NCI-H2196 (cell line): ENCODE data around the gene CACNA2D2.
A peak's percentile ranks its signal among the peaks of the same experiment; 100 is the strongest.

Experiments
- DNase-seq: peaks from one replicate; lab custom pipeline; 2025; ENCODE audit not compliant: unreplicated experiment; lab: John Stamatoyannopoulos, UW

Gene CACNA2D2

DNA sequence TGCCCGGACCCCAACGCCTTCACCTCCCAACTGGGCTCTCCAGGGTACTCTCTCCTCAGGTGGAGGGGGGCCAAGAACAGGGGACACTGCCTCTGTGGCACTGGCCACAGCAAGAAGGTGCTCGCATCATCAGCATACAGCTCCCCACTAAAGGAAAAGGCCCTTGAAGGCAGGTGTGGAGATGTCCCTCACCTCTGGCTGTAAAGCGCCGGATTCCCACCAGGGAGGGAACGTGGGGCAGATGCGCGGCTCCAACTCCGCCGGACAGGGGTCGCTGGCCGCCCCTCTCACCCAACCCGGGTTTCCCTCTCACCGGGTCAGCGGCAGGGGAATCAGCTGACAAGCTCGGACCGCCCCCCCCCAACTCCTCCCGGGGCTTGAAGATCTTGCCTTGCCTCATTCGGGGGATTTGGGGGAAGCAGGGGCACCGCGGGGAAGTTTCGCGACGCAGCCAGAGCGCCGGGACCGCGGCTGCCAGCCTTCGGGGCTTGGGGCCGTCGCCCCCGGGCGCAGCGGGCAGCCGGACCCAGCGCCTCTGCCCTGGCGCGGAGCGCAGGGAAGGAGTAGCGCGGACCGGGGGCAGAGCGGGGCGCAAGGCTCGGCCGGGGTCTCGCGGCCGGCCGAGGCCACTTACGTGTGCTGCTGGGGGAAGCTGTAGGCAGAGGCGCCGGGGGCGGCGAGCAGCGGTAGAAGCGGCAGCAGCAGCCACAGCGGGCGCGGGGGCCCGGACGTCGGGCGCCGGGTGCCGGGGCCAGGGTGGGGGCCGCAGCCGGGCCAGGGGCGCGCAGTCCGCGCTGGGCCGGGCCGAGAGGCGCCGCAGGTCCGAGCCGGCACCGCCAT lies 630 bp downstream of the CACNA2D2 start:
- DNase-seq = no peak

DNA sequence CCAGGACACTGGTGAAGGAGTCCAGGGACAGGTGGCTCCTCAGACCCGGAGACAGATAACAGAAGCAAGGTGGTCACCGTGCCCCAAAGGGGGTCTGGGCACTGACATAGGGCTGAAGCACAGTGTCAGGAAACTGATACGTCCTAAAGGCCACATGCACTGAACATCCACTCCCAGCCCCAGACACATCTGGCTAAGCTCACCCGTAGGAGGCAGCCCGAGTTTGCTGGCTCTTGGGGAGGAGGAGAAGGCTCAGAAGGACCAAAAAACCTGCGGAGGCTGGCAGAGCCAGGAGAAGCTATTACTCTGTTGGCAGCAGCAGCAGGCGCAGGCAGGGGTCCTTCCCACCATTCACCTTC lies 1.2 kb downstream of the CACNA2D2 start:
- no peak for DNase-seq

DNA sequence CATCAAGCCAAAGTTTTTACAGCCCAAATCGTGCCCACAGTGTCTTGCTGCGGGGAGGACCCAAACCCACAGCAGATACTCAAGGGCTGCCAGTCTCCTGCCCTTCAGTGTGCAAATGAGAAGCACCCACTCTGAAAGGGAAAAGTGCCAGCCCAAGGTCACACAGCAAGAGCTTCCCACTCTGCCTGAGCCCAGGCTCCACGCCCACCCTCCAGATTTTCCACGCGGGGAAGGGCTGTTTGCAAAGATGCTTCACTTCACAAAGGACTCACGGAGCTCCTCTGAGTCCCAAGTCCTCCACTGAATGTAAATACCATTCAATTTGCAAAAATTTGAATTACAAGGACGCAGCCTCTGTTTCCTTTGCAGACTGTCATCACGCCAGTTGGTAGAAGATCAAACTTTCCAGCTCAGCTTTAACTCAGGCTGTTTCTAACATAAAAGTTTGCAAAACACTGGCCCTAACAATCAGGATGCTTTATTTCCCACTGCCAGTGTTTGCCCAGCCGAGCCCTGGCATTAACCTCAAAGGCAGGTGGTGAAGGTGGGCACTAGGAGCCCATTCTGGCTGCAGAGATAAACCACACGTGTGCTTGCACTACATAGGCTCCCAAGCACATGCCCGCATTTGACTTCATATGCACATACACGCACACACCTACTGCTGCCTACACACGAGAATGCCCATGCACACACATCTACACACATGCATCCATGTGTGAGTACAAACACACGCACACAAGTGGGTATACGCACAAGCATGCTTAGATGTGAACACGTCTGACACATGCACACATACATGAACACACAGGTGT lies 7.6 kb downstream of the CACNA2D2 start:
- DNase-seq = no peak

DNA sequence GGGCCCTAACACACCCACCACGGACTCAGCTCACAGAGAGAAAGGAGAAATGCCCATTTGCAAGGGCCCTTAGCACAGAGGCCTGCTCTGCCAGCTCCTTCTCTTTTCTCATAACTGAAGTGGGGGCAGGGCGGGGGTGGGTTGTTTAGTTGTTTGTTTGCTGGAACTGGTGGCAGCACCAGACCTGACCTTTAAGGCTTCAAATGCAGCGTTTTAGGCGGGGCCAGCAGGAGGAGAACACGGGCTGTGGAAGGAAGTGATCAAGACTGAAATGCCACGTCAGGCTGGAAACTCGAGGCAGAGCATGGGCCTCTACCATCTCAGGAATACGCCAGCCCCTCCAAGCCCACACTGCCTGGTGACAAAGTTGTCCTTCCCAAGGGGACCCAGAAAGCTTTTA lies 9.3 kb downstream of the CACNA2D2 start:
- no peak for DNase-seq

DNA sequence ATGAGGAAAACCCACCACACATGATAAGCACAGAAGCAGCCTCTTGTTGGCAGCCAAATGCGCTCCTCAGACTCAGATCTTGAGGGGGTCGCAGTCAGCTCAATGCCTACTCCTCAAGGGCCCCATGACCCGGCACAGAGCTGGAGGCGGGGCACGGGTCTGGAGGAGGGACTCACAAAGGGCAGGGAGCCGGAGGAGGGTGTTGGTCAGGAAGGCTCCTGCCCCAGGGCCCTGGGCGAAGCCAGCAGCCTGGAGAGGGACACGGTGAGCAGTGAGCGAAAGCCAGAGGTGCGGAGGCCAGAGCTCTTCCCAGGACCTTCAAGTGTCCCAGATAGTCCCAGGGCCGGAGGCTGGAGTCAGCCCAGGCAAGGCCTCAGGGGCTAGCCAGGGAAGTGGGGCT lies 9.8 kb downstream of the CACNA2D2 start:
- no peak for DNase-seq

DNA sequence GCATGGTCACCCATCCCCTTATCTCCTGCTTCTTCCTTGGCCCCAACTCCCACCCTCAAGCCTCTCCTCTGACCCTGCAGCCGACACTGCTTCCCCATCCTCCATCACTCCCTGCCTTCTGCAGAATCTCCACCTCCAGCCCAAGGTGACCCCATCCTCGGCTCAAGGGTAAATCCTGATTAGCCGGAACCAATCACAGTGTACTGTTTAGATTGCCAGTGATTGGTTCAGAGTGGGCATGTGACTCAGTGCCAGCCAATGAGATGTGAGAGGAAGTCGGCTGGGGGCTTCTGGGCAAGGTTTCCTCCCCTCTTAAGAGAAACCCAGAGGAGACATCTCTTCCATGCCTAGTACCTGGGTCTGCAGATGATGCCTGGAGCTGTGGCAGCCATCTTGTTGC lies 10.3 kb downstream of the CACNA2D2 start:
- DNase-seq = no peak

DNA sequence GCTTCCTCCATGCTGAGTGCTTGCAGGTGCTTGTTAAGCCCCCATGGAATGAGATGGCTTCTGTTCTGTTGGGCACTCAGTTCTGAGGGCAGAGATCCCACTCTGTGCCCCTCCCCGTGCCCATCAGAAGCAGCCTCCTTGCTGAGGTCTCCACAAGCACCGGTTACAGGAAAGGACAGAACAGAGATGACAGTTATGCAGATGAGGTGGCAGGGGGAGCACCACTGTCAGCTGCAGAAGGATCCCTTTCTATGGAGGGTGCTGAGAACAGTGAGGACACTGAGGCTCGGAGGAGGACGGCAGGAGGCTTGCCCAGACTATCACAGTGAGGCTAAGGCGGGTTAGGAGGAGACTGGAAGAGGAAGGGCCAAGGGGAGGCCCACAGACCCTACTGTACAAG lies 12.4 kb downstream of the CACNA2D2 start:
- no peak for DNase-seq

DNA sequence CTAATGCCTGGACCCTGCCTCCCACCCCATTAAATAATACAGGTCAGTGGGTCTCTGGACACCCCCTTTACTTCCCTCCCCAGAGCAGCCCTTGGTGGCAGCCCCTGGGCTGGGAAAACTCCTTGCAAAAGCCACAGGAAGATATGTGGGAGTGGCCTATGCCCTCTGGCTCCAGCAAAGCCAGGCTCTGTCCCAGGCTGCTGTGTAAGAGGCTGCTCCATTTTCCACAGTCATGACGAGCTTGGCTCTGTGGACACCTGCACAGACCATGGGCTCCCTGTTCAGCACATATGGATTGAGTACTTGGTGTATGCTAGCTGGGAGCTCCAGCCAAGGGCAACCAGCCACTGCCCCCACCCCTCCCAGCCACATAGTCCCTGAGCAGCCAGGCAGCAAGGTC lies 13.0 kb downstream of the CACNA2D2 start:
- DNase-seq = no peak

DNA sequence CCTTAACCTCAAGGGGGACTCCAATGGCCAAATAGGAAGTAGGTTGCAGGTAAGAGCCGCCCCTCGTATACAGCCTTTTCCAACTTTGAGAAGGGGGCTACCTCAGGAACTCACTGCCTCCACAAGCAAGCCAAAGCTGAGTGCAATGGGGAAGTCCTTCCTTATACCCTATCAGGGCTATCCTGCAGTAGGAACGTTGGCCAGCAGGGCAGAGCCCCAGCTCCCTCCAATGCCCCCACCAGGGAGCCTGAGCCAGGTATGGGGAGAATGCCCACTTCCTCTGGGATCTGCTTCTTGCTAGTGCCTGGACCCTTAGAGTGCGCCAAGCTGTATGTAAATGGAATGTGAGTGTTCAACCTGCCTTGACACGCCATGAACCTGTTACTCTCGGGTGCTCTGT lies 16.3 kb downstream of the CACNA2D2 start:
- DNase-seq = no peak

DNA sequence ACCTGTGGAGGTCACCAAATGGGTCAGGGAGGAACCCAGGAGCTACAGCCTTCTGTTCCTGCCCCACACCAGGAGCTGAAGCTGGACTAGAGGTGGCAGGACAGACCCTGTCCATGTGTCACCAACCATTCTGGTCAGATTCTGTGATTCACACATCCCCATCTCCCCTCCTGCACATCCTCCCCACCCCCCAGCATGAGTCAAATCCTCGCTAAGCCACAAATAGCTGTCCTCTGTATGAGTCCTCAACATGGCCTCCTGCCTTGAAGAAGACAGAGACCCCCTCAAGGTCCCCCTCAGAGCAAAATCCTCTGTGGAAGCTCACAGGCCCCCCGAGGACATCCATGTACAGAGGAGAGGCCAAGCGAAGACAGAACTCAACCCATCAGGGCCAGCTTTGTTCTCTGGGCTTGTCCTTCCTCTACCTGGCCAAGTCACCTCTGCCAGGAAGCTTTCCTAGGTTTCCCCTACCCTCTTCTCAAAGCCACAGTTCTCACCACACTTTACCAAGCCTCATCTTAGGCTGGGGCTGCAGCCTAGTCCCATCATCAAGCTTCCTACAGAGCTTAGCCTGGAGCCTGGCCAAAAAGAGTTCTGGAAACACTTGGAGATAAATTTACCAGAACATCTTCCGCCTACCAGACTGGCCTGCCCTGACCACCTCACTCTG lies 17.1 kb downstream of the CACNA2D2 start:
- DNase-seq = no peak

DNA sequence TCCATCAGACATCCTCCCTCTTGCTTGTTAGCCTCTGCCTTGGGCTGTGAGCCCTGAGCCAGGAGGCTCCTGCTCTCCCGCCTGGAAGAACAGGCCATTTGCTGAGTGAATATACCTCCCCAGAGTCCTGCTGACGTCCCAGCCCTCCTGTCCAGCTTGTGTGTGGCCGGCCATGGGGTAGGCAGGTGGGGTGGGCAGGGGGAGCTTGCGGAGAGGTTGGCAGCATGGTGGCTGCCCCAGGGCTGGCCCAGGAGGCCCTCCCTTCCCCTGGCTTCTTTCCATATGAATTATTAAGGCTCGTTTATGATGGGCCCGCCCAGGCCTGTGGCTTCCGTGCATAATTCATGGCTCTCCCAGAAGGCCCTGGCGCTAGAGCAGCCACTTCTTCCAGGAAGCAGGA lies 18.7 kb downstream of the CACNA2D2 start:
- DNase-seq = no peak

DNA sequence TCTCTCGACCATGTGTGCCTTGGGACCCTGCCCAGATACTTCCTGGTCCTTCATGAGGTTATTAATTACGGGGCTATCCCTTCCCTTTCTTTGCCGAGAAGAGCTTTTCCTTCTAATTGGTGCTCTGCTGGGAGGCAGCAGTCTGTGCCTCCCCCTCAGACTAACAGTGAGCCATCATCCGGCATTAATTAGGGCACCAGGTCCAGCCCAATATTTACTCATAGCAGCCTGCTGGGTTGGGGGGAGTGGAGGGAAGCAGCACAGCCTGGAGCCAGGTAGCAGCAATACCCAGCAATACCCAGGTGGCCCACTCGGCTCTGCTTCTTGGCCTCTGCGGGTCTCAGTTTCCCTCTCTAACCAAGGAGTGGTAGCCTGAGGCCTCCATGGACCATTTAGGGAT lies 20.1 kb downstream of the CACNA2D2 start:
- peak; percentile 21 for DNase-seq

DNA sequence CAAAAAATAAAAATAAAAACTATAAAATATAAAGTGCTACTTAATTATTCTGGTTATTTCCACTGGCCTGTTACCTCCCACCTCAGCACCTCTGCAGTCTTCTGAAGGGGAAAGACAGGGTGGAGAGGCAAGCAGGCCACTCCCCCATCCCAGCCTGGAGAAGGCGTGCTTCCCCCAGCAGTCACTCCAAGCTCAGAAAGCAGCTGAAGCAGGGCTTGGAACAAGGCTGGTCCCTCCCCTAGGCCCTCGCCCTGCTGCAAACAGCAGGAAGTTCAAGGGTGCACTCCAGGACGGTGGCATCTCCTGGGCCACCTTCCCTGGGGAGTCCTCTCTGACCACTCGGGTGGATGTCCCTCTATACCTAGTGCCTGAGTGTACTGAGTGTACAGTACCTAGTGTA lies 21.4 kb downstream of the CACNA2D2 start:
- no peak for DNase-seq

DNA sequence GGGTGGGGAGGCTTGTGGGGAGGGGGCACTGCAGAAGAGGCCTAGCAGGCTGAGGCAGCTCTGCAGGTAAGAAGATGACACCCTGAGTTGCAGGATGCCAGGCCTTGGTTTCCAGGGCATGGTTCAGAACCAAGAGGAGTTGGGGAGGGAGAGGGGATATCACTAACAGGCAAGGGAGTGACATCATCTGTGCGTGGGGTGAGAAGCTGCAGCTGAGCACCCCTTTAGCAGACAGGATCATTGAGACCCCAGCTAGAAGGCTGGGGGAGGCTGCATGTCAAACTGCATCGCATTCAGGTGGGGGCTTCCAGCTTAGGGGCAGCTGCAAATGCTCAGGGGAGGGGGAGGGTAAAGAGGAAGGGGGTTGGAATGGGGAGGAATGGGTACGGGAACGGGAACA lies 23.0 kb downstream of the CACNA2D2 start:
- no peak for DNase-seq

DNA sequence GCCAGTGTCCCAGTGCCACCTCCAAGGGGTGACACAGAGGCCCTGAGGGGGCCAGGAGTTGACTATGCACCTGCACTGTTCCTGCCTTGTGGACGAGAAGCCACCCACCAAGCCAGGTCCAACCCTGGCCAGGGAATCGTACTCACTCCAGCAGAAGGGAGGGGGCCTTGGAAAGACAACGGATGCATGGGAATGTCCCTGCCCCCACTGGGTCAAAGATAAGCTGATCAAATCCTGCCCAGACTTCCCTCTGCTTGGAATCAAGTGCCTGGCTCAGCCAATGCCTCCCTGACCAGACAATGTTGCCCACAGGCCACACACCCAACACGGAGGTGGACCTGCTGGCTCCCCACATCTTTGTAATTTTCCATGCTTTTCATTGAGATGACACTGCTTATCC lies 23.9 kb downstream of the CACNA2D2 start:
- DNase-seq = no peak

DNA sequence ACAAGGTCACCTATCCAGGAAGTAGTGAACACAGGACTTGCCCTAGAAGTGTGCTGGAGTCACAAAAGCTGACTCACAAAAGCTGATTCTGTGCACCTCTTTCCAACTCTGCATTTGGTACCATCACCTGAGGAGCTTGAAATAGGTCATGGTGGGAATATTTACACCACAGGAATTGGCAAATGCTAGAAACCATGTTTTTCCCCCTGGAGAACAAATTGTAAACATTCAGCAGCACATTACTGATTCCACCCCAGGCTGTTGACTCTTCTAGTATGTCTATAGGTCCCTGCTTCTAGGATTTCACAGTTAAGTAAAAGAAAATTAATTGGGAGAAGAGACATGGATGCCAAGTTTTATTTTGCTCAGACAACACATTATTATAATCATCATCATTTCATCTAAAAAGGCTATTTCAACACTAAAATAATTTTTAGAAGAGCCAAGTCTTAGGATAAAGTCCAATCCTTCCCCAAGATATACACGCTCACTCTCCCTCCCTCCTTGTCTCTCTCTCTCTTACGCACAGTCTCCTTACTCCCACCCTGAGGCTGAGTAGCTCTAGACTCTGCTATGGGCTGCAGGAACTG lies 24.7 kb downstream of the CACNA2D2 start:
- no peak for DNase-seq

DNA sequence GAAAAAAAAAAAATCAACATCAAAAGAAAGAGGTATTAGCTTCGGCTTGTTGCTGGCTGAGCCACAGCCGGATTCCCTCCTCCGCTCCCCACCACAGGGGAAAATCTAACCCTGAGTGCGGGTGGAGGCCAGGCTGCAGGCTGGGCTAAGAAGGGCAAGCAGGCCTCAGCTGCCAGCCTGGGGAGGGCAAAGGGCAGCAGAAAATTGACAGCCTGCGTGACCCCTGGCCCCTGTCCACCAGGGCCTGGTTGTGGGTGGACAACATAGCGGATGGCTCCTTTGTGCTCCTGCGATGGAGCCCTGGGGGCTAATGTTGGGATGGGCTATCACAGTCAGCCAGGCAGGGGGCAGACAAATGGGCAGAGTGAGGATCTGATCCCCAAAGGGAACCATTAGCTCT lies 25.4 kb downstream of the CACNA2D2 start:
- no peak for DNase-seq

DNA sequence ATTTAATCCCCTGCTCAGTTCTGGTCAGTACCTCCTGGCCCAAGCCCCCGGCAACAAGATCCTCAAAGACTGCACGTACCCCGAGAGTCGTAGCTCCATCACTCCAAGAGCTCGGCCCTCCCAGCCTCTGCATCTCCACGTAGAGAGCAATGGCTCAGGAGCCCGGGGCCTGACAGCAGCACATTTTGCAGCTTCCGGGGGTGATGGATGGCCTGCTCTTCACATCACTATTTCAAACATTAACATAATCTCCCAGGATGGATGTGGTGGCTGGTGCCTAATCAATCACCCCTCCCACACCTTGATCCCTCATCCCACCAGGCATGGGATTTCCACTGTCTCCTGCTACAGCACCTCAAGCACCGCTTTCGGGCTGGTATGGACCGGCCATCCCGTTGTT lies 28.1 kb downstream of the CACNA2D2 start:
- DNase-seq = no peak

DNA sequence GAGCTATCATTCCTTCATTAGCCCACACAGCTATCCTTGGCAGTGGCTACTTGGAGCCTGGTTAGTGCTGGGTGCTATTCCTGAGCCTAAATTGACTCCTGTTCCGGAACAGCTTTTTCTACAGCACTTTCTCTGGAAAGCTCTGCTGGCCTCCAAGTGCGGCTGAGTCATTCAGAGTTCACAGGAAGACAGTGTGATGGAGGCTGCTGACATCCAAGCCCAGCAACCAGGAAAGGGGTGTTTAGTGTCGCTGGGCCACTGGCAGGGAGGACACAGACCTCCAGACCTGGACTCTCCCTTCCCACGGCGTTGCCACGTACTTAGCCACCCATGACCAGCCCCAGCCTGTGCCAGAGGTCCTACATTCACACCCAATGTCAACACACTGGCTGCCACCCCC lies 28.7 kb downstream of the CACNA2D2 start:
- DNase-seq = no peak

DNA sequence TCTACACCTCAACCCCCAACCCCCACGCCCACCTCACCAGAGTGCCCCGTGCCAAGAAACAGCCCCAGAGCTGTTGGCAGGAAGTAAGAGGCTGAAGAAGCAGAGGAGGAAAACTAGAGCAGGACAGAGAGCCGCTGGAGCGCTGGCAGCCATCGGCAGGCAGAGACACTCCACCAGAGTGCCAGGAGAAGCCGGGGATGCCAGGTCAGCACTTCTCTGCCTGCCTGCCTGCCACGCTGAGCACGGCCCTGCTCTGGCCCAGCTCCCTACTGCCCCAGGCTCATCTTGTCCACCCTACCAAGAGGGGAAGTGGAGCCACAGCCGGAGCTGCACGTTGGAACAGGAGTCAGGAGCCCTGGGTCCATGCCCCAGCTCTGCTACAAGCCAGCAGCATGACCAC lies 29.7 kb downstream of the CACNA2D2 start:
- no peak for DNase-seq

DNA sequence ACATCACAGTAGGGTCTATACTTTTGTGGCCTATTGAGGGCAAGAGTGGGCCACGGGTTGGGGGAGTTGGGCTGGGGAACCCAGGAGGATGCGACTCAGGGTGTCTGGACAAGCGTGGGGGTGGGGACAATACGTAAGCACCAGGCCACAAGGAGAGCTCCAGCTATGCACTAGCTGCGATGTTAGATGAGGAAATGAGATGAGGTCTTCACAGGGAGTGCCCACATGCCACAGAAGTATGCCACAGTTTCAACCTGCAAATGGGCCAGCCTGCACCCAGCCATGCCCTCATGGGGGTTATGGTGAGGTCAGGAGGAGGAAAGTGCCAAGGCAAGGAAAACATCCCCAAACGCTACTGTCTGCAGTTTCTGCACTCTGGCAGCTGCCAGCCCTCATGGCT lies 30.5 kb downstream of the CACNA2D2 start:
- DNase-seq = no peak

DNA sequence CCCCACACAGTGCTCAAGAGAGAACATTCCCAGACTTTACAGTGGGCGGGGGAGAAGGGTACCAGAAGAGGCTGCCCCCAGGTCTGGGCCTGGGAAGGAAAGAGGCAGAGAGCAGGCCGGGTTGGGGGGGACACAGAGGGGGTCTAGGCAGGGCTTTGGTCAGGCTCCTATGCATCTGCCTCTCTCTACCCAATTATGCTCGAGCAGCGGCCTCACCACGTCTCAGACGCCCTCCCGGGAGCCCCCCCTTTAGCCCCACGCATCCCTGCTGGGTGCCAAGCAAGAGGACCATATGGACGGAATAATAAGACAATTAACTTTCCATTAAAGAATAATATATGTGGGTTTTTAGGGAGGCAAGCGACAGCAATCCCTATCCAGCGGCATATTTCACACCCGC lies 32.8 kb downstream of the CACNA2D2 start:
- DNase-seq = no peak
